Natural killer cell (primary cell): ENCODE measurements around the gene NR5A2. TPM values are rescaled to one million over a fixed set of nuclear protein-coding genes. Genes with fewer than 3 reads are reported as not detected.

Experiments used
- ATAC-seq, 3 donors: fragments of 150-1000 bp in 2 of 3; fragments of 200-7000 bp in 1 of 3; cut with Tn5 transposase; 1 replicate in 1 of 3; 2 replicates in 2 of 3; pipeline ENCODE4 v1.10.0; 2021; ENCODE audit warnings: mild to moderate bottlenecking in 2 of 3, moderate library complexity in 2 of 3
- DNase-seq, 2 donors: peaks; one replicate each; pipeline versions ENCODE4 v3.0.0 to v3.0.0-alpha.2; 2013 to 2021; ENCODE audit warnings: mixed read lengths in 1 of 2
- H3K27ac ChIP-seq: one replicate; pipeline ENCODE4 v1.5.1; 2013; ENCODE audit warnings: mild to moderate bottlenecking, low read length
- H3K27me3 ChIP-seq: one replicate; pipeline ENCODE4 v1.6.1; 2013; ENCODE audit warnings: low read length; ENCODE audit not compliant: control insufficient read depth, insufficient read depth
- H3K36me3 ChIP-seq: one replicate; pipeline ENCODE4 v1.6.1; 2013; ENCODE audit warnings: low read length; ENCODE audit not compliant: control insufficient read depth, insufficient read depth
- H3K4me1 ChIP-seq: one replicate; pipeline ENCODE4 v1.6.1; 2013; ENCODE audit warnings: low read length; ENCODE audit not compliant: control insufficient read depth, insufficient read depth
- H3K4me3 ChIP-seq: one replicate; pipeline ENCODE4 v1.5.1; 2013; ENCODE audit warnings: low read length
- H3K9me3 ChIP-seq: one replicate; pipeline ENCODE4 v1.6.1; 2013; ENCODE audit warnings: low read length; ENCODE audit not compliant: control insufficient read depth, insufficient read depth
- H3K27ac Mint-ChIP-seq, 2 donors: one replicate each; pipeline ENCODE4 v1.8.0; 2022; ENCODE audit warnings: mild to moderate bottlenecking in 2 of 2, mixed read lengths in 2 of 2, moderate library complexity in 1 of 2
- H3K27me3 Mint-ChIP-seq, 2 donors: one replicate each; pipeline ENCODE4 v1.8.0; 2022; ENCODE audit warnings: low read depth in 2 of 2, mixed read lengths in 2 of 2
- H3K36me3 Mint-ChIP-seq: one replicate; pipeline ENCODE4 v1.8.0; 2022; ENCODE audit warnings: mixed read lengths
- H3K4me1 Mint-ChIP-seq, 2 donors: one replicate each; pipeline ENCODE4 v1.8.0; 2022; ENCODE audit warnings: mixed read lengths in 2 of 2
- H3K4me3 Mint-ChIP-seq: one replicate; pipeline ENCODE4 v1.8.0; 2022; ENCODE audit warnings: mild to moderate bottlenecking, moderate library complexity, mixed read lengths
- H3K9me3 Mint-ChIP-seq, 2 donors: one replicate each; pipeline ENCODE4 v1.8.0; 2022; ENCODE audit warnings: mixed read lengths in 2 of 2
- WGBS: methylation state at CpG from one replicate; pipeline ENCODE4 v1.1.7; 2013; ENCODE audit warnings: missing lambda C conversion rate; ENCODE audit not compliant: insufficient coverage; 5-methylcytosine and 5-hydroxymethylcytosine counted together
- intact Hi-C: fragments of 100-400 bp; cut with micrococcal nuclease; formaldehyde crosslinking; loops from one replicate; pipeline ENCODE4 v1.14.2; 2022
- total RNA-seq, 4 donors: library from RNA; stranded (reverse); fragments of 120-200 nt in 1 of 4; gene quantifications; one replicate each; pipeline versions ENCODE4 v1.2.3 to v1.2.4, GENCODE V29; 2013 to 2022
- TF ChIP-seq, protein P1 (sequence below): fragments of 200-600 bp; IDR thresholded peaks from one replicate; pipeline ENCODE4 v1.8.0; 2022; ENCODE audit warnings: antibody characterized with exemption

The NR5A2 gene
- total RNA-seq, 3 donors from 2014 or later (not counting 1 experiment from before 2014, with no cell fraction given): not detected

DNA sequence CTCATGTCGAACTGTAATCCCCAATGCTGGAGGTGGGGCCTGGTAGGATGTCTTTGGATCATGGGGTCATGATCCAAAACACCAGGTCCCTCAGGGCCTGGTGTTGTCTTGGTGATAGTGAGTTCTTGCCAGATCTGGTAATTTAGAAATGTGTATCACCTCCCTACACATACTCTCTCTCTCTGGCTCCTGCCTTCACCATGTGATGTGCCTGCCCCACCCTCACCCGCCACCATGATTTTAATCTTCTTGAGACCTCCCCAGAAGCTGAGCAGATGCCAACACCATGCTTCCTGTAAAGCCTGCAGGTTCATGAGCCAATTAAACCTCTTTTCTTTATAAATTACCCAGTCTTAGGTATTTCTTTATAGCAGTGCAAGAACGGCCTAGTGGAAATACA, 136.4 kb downstream of the NR5A2 start:
- 98% methylated on average over 3 of the region's 3 CpGs for WGBS
- Histone ChIP-seq H3K4me3 (no peak overlapping the region), H3K4me1 (no peaks in the 10 kb centered on the region), H3K27me3 (no peaks in the 10 kb centered on the region), H3K36me3 (no peaks in the 10 kb centered on the region), H3K27ac (no peak overlapping the region), H3K9me3 (no peaks in the 10 kb centered on the region)
- intact Hi-C loops: no loop called here
- Mint-ChIP-seq H3K4me3 (no peak overlapping the region), H3K4me1 (no peaks in the 10 kb centered on the region), H3K9me3 (no peaks in the 10 kb centered on the region), H3K36me3 (no peaks in the 10 kb centered on the region), H3K27me3 (peaks cover 14 to 19% of the 10 kb centered on the region in 2 donors), H3K27ac (no peak overlapping the region)
- TF ChIP-seq, protein P1, sequence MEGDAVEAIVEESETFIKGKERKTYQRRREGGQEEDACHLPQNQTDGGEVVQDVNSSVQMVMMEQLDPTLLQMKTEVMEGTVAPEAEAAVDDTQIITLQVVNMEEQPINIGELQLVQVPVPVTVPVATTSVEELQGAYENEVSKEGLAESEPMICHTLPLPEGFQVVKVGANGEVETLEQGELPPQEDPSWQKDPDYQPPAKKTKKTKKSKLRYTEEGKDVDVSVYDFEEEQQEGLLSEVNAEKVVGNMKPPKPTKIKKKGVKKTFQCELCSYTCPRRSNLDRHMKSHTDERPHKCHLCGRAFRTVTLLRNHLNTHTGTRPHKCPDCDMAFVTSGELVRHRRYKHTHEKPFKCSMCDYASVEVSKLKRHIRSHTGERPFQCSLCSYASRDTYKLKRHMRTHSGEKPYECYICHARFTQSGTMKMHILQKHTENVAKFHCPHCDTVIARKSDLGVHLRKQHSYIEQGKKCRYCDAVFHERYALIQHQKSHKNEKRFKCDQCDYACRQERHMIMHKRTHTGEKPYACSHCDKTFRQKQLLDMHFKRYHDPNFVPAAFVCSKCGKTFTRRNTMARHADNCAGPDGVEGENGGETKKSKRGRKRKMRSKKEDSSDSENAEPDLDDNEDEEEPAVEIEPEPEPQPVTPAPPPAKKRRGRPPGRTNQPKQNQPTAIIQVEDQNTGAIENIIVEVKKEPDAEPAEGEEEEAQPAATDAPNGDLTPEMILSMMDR: no peak
- DNase-seq (no peak), ATAC-seq (no peak)

DNA sequence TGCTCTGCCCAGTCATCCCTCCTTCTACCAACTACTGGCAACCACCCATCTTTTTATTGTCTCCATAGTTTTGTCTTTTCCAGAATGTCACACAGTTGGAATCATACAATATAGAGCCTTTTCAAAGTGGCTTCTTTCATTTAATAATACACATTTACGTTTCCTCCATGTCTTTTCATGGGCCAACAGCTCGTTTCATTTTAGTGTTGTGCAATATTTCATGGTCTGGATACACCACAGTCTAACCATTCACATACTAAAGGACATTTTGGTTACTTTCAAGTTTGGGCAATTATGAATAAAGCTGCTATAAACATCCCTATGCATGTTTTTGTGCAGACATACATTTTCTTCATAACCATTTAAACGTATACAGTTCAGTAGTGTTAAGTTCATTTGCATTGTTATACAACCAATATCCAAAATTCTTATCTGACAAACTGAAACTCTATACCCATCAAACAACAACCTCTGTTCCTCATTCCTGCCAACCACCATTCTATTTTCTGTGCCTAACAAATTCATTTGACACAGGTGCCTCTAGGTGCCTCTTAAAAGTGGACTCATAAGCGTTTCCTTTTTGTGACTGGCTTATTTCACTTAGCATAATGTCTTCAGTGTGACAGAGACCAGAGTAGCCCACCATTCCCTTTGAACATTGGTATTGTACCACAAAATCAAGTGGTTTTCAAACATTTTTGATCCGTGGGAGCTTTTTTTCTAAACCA, 138.1 kb downstream of the NR5A2 start:
- no peak overlapping the region for H3K27ac Mint-ChIP-seq
- WGBS: 70% methylated on average over 4 of the region's 5 CpGs
- TF ChIP-seq, protein P1: no peak
- no peak overlapping the region for H3K4me3 ChIP-seq
- no peaks in the 10 kb centered on the region for H3K9me3 Mint-ChIP-seq
- H3K27ac ChIP-seq: no peak overlapping the region
- H3K4me3 Mint-ChIP-seq: no peak overlapping the region
- peaks cover 18 to 19% of the 10 kb centered on the region in 2 donors for H3K27me3 Mint-ChIP-seq
- DNase-seq (no peak), ATAC-seq (no peak)
- H3K36me3 ChIP-seq: no peaks in the 10 kb centered on the region
- H3K4me1 Mint-ChIP-seq: no peaks in the 10 kb centered on the region
- H3K4me1 ChIP-seq: no peaks in the 10 kb centered on the region
- H3K27me3 ChIP-seq: no peaks in the 10 kb centered on the region
- intact Hi-C loops: no loop called here
- H3K36me3 Mint-ChIP-seq: no peaks in the 10 kb centered on the region
- no peaks in the 10 kb centered on the region for H3K9me3 ChIP-seq

DNA sequence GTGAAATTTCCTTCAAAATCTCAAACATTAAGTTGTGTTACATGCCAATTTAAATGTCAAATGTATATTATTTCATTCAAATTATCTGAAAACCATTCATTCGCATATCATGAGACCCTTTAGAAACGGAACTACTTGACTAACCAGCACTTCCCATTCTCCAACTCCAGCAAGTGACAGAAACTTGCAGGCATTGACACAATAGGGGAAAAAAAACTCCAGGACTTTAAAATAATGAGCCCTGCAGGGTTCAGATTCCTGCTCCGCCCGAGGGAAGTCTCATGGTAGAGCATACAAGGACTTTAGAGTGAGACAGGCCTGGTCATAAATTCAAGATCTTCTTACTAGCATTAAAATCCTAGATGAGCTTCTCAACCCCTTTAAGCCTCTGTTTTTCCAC, 138.9 kb downstream of the NR5A2 start:
- intact Hi-C loops: no loop called here
- Histone ChIP-seq H3K36me3 (no peaks in the 10 kb centered on the region), H3K9me3 (no peaks in the 10 kb centered on the region), H3K27ac (no peak overlapping the region), H3K27me3 (no peaks in the 10 kb centered on the region), H3K4me1 (no peaks in the 10 kb centered on the region), H3K4me3 (no peak overlapping the region)
- Mint-ChIP-seq H3K9me3 (no peaks in the 10 kb centered on the region), H3K27ac (no peak overlapping the region), H3K4me3 (no peak overlapping the region), H3K27me3 (peaks cover 18 to 19% of the 10 kb centered on the region in 2 donors), H3K36me3 (no peaks in the 10 kb centered on the region), H3K4me1 (no peaks in the 10 kb centered on the region)
- WGBS: 74% methylated on average over 4 of the region's 4 CpGs
- TF ChIP-seq, protein P1: no peak
- ATAC-seq (no peak), DNase-seq (no peak)

DNA sequence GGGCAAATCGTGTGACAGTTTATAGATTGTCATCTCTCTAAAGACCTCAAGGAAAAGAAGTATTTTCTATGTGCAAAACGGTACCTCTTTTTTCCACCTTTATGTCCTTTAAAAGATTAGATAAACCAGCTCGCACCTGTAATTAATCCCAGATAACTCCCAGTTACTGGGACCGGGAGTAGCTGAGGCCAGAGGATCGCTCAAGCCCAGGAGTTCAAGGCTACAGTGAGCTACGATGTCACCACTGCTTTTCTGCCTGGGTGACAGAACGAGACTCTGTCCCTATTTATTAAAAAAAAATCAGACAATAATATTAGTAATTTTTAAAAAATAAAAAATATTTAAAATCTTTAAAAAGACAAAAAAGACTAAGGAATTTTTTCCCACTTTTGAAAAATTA, 141.4 kb downstream of the NR5A2 start:
- no peaks in the 10 kb centered on the region for H3K4me1 ChIP-seq

More for the DNA sequence above, 141.4 kb downstream of the NR5A2 start:
- intact Hi-C loops: no loop called here
- no peaks in the 10 kb centered on the region for H3K36me3 Mint-ChIP-seq
- peaks cover 9 to 13% of the 10 kb centered on the region in 2 donors for H3K27me3 Mint-ChIP-seq
- WGBS: 94% methylated on average over 5 of the region's 7 CpGs
- Histone ChIP-seq H3K36me3 (no peaks in the 10 kb centered on the region), H3K4me3 (no peak overlapping the region), H3K27ac (no peak overlapping the region), H3K27me3 (no peaks in the 10 kb centered on the region), H3K9me3 (no peaks in the 10 kb centered on the region)
- H3K4me1 Mint-ChIP-seq: no peaks in the 10 kb centered on the region
- no peak overlapping the region for H3K4me3 Mint-ChIP-seq
- H3K27ac Mint-ChIP-seq: no peak overlapping the region
- ATAC-seq (no peak), DNase-seq (no peak)
- no peaks in the 10 kb centered on the region for H3K9me3 Mint-ChIP-seq
- TF ChIP-seq, protein P1: no peak
